ENCODE results near the gene RBMS3.

The RBMS3 gene

DNA sequence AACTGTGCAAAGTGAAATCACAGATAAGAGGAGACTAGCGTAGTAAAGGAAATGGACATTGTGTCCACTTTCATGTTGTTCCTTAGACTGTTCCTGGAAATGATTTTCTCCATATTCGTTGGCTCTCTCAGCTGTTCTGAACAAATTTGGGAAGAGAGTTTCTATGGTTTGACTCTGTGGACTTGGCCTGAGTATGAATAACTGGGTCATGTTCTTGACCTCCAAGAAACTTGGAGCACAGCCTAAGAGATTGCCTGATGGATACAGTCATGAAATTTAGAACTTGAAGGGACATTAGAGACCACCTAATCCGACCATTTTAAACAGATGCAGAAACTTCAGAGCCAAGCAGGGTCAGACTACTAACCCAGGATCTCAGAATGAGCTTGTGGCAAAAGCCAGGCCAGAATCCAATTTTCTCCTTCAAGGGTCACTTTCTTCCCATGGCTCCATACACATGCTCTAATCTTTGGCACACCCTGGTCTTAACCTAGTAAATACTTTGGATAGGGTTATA is 430.4 kb downstream of the RBMS3 start:
- no peak for DNase-seq (ENCODE audit: low read depth in 3 of 3, low spot score in 1 of 3)

DNA sequence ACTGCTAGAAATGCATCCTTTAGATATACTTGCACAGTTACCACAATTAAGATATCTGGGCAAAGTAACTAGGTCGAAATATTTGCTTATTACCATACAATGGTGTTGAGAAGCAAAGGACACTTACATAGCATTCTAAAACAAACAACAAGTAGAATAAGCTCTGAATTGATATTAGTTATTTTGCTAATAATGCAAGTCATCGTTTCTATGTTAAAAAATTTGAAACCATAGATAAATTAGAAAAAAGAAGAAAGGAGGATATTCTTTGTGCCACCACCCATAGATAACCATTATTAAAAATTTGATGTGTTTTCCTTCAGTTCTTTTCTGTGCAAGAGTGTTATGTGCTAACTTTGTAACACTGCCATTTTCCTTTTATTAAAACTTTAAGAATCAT is 435.3 kb downstream of the RBMS3 start:
- DNase-seq (ENCODE audit: low read depth in 3 of 3, low spot score in 1 of 3) = no peak

DNA sequence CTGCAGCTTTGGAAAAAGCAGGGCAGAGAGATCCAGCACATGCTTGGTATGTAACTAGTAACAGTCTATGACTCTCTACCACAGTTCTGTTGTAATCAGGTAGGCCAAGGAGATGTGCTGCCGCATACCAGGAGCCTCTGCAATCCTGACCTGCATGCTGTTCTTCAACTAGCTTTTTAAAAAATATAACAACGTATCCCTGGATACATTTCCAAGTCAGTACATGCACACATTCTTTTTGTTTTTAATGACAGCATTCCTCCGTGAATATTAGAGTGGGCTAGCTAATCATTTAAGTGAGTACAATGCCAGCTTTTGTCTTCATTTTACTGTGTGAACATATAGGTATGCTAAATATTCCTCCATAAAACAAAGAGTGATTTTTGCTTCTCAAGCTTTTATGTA is 437.8 kb downstream of the RBMS3 start:
- DNase-seq (ENCODE audit: low read depth in 3 of 3, low spot score in 1 of 3) = no peak

DNA sequence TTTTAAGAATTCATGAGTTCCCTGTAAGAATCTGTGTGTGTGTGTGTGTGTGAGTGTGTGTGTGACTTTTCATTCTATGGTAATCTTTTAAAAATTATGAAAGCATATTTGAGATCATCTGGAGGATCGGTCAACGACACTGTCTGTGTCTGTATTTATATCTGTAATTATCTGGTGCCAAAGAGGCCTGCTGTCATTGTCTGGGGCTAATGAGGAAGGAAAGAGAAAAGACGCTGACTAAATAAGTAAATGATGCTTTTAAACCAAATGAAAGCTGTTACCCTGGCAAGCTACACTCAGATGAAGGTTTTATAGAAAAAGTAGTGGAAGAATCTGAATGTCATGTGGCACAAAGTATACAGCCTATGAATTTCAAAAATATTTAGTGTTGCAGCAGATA is 439.8 kb downstream of the RBMS3 start:
- DNase-seq (ENCODE audit: low read depth in 3 of 3, low spot score in 1 of 3) = no peak

DNA sequence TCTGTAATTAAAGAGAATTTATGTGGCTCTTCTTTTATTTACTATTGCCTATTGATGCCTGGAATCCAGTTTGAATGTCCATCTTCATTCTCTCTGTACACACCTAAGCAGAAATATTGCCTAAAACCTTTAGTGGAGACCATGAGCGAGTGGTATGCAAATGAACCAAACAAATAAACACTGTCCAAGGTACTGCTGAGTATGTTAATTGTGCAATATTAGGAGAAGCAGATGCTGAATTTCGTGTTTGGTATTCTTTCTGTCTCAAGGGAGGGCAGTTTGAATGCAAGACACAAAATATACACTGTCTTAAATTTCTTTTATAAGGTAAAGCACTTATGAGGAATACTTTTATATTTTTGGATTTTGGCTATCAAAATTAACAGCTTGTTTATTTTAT is 440.9 kb downstream of the RBMS3 start:
- DNase-seq (ENCODE audit: low read depth in 3 of 3, low spot score in 1 of 3) = no peak

DNA sequence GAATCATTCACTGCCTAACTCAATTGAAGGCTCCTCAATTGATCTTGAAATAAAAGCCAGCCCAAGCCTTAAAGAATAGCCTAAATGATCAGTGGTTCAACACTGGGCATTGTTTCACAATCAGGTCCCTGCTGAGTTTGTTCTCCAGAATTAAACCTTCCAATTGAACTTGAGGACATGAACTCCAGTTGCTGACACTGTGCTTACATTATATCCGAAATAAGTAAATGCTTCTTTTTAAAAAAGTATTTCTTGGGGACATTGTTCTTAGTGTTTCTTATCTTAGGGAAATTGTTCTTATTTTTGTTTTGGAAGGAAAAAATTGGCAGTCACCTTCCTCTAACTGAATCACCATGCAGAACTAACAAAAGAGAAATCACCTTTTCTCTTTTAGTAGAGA is 450.2 kb downstream of the RBMS3 start:
- DNase-seq (ENCODE audit: low read depth in 3 of 3, low spot score in 1 of 3) = no peak

DNA sequence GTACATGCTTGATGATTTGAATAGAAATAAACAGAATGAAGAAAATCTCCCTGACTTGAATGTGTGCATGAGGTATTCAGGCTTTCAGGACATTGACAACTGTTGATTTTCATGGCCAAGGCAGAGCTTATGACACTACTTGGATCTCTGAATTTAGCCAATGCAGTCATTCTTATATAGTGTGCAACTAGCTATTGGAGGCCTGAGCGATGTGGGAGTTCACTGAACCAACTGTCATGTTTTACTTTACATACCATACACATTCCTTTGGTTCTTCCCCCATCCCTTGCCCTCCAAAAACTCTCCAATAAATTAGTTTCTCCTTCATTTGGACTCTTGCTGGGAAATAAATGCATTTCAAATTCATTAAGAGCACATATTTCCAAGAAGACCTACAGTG is 460.4 kb downstream of the RBMS3 start:
- no peak for DNase-seq (ENCODE audit: low read depth in 3 of 3, low spot score in 1 of 3)

DNA sequence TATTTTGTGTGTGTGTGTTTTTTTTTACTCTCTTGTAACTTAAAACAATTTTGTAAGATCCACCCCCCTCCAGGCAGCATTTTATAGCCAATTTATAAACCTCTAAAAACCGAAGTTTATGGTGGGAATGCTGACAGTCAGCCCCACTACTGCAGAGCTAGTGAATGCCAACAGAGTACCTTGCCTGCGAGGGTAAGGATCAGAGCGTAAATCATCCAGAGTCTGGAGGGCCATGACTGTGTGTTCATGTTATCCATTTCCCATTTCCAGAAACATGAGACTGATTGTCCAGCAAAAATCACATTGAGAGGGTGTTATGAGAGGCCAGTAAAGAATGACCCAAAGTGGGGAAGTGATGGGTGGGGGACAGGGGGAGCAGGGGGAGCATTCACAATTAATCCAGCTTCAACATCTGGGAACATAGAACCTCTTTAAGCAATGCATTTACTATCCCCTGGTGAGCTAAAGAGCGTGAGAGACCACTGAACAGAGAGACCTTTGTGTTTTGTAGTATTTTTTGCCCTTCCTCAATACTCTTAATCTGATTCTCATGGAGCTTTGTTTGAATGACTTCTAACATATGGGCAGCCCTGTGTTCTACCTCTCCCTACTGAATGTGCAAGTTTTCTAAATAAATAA is 464.5 kb downstream of the RBMS3 start:
- no peak for DNase-seq (ENCODE audit: low read depth in 3 of 3, low spot score in 1 of 3)

DNA sequence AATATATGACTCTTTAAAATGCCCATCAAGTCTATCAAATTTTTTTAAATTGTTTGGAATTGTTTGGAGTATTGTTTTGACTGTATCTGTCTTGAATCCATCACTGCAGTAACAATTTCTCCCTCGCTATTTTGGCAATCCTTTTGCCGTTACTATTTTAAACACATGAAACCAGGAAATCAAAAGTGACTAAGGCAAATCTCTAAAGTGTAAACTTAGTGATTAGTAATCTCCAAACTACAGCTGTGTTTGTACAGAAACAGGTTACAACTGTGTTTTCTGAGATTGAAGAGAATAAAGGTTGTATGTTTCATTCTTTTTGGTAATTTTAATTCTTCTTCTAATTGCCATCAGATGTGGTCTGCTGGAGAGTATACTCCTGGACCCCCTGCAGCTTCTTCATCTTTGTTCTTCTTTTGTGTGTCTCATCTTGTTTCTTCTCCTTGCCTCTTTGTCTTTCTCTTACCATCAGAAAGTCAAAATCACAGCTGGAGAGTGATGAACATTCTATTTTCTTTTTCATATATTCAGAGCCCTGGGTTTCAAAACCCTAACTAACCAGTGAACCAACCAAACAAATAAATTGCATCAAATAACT is 465.4 kb downstream of the RBMS3 start:
- no peak for DNase-seq (ENCODE audit: low read depth in 3 of 3, low spot score in 1 of 3)

DNA sequence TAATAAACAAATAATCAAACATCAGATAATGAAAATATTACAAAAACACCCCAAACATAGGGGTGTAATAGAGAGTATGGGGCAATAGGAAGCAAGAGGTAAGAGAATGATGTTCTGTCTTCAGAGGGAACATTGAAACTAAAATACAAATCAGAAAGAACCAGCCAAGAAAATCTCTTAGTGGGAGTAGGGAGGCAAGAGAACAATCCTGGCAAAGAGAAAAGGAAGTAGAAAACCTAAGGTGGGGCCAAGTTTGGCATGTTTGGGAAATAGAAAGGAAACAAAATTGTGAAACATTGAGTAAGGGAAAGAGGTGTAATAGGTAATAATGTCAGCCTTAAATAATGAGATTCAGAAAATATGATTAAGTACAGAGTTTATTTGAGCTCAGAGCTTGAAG is 467.1 kb downstream of the RBMS3 start:
- no peak for DNase-seq (ENCODE audit: low read depth in 3 of 3, low spot score in 1 of 3)

DNA sequence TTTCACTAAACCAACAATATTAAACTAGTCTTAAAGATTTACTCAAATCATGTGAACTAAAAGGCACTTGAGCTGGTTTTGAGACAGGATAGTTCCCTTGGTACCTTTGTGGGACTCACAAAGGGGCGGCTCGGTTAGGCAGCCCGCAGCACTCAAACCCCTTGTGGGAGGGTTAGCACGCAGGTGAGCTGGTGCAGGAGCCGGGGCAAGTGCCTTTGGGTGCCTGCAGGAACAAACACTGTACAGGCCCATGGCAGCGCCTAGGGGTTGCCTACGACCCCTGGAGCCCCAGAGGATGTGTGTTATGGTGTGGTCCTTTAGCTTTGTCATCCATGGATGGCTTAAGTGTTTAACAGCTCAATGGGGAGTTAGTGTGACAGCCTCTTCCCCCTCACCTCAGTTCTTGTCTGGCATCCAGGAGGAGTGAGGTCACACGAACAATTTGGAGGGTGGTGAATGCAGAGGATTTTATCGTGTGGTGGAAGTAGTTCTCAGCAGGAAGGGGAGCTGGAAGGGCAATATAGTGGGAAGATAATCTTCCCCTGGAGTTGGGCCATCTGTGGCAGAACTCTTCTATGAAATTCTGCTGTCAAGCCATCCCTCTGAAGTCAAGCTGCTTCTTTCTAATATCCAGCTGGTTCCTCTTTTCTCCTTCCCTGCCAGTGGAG is 470.9 kb downstream of the RBMS3 start:
- no peak for DNase-seq (ENCODE audit: low read depth in 3 of 3, low spot score in 1 of 3)

DNA sequence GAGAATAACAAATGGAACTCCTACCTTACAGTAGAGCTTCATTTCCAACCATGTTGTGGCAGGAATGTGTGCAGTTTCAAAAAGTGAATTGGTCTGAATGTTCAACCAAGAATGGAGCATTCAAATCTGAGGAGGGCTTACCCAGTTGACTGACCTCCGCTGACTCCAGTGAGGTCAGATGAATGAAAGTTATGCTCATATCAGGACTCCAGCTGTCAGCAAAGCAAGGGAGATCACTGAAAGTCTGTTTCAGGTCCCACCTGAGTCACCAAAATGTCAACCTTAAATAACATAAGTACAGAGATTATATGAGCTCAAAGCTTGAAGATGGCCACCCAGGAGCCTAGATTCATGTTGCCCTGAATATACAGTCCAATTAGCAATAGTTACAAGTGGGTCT is 473.5 kb downstream of the RBMS3 start:
- DNase-seq (ENCODE audit: low read depth in 3 of 3, low spot score in 1 of 3) = no peak

DNA sequence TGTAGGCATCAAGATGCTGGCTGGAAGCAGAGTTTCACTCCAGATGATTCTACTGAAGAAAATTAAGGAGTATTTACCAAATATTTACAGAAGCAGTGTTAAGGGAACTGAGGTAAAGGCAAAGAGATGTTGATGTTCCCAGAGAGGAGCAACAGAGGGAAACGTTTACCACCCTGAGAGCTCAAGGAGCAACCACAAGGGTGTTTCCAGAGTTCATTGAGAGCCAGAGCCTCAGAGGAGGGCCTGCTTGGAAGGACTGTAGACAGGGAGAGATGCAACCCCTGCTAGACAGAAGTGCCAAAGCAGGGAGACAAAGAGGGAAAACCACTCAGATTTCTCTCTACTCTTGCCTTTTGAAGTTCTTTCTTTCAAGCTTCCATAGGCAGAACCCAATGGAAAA is 474.5 kb downstream of the RBMS3 start:
- DNase-seq (ENCODE audit: low read depth in 3 of 3, low spot score in 1 of 3) = no peak

DNA sequence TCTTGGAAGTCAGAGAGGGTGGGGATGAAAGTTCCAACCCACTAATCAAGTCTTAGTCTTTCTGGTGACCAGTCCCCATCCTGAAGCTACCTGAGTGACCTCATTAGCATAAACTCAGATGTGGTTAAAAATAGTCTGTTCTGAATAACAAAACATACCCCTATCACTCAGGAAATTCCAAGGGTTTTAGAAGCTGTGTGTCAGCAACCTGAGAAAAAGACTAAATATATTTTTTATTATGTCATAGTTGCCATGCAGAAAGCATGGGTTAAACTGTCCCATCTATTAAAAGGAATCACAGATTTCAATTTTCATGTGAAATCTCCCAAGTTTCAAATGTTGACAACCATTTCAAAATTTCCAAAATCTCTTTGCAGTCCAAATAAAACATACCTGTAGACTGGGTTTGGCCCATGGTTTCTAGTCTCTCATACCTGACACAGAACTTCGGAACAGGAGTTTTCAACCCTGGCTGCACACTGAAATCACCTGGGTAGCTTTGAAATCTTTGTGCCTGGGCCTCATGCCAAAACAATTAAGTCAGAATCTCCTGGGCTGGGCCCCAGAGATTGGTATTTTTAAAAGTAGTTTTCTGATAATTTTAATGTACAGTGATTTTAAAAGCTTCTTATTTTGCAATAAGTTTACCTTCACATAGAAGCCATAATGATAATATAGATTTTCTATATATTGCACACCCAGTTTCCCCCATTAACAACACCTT is 476.3 kb downstream of the RBMS3 start:
- no peak for DNase-seq (ENCODE audit: low read depth in 3 of 3, low spot score in 1 of 3)

DNA sequence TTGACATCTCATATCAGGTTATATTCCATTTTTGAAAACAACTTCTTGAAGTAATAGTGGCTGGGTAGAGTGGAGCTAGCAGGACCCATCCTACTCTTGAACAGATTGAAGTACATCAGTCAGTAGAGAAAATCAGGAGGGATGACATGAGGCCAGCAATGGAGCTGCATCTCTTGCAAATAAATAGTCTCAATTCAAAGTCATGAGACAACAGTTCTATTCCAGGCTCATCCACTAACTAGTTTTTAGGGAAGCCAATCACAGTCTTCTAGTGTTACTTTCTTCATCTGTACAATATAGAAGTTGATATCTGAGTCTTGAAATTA is 477.2 kb downstream of the RBMS3 start:
- no peak for DNase-seq (ENCODE audit: low read depth in 3 of 3, low spot score in 1 of 3)

DNA sequence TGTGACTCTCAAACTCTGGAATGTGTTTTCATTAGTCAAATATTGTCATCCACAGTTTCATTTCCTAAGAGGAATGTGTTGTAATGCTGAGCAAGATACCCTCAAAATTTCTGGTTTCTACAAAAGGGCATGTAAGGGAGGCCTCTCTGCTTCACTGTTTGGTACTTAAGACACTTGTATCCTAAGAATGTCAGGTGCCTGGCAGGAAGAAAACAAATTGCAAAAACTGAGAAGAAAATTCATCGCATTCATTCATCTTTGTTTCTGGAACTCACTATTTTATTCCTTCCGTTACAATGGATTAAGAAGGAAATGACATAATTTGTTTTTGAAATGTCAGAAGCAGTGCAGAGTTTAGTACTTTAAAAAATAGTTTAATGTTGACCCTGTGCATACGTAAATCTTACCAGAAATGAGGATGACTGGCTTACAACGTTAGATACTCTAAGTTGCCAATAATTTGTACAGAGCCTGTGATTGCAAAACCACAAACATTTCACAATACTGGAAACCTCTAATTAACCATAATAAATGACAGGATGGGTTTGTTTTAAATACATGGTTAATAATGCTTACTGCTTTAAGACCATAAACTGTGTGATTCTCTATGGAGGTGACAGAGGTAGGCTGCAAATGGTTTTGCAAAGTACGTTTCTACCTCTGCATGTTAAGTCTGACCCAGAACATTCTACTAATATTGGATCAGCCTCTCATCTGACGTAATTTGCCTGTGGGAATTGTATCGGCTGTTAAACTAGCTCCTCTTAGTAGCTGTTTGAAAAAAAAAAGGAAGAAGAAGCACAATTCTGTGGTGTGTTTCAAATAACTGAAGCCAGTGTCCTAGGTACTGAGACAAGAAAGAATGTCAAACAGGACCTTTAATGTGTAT is 477.8 kb downstream of the RBMS3 start:
- no peak for DNase-seq (ENCODE audit: low read depth in 3 of 3, low spot score in 1 of 3)

DNA sequence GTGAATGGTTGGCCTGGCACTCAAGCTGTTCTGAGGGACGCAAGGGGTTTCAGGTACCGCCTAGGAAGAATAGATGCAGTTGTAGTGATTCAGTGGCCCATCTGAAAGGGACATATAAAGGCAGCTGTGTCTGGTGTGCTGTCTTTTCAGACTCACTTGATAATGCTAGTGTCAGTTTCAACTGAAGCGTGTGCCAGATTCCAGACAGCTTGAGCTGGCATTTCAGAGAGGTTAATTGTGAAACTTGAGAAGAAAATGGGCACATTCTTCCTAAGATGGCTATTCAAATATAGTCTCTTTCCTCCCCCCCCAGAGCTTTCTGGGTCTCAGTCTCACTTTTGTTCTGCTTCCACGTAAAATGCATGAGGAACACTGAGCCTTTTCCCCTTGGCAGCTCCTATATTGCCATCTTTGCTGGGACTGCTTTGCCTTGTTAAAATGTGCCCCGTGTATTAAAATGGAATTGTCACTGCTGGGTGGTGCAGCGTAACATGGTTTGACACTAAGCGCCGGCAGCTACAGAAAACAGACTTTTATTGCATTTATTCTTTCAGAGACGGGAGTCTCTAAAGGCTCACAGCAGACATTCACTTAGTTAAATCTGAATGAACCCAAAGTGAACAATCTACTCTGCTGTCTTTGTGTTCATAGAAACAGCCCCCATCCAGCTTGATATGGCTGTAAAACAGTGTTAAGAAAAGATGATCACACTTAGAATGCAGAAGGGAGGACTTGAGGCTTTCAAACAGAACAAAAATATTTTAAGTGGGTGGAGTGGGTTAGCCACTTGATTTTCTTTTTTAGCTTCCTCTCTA is 478.7 kb downstream of the RBMS3 start:
- DNase-seq (ENCODE audit: low read depth in 3 of 3, low spot score in 1 of 3) = no peak

DNA sequence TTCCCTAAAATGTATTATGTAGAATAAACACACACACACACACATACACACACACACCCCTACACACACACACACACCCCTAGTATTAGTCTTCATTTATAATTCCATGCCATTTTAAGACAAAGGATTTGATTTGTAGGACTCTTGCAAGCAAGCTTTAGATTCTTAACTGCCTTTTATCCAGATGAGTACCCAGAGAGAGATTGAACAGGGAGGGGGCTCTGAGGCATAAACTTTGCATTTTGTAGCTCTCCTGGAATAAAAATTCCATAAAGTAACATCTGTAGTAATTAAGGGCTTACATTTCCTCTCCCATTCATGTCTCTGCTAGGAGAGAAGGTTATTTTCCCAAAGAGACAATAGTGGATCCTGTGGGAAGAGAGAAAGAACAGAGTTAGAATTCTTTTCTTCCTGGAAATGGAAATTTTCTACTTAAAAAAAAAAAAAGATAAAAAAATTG is 479.4 kb downstream of the RBMS3 start:
- no peak for DNase-seq (ENCODE audit: low read depth in 3 of 3, low spot score in 1 of 3)

DNA sequence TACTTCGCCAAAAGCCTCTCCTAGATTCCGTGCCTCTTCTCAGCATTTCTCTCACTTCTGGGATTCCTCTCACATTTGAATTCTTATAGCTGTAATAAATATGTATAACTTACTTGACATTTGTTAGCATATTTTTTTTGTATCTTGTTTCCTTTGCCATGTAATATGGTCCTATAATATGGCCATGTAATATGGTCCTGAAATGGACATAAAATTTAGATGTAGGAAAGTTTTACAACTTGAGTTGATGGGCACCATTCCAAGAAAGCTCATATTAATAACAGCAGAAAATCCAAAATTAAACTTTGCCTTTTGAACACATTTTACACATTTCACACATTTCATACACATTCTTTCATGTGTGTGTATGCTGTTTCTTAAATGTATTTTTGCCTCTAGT is 480.6 kb downstream of the RBMS3 start:
- no peak for DNase-seq (ENCODE audit: low read depth in 3 of 3, low spot score in 1 of 3)

DNA sequence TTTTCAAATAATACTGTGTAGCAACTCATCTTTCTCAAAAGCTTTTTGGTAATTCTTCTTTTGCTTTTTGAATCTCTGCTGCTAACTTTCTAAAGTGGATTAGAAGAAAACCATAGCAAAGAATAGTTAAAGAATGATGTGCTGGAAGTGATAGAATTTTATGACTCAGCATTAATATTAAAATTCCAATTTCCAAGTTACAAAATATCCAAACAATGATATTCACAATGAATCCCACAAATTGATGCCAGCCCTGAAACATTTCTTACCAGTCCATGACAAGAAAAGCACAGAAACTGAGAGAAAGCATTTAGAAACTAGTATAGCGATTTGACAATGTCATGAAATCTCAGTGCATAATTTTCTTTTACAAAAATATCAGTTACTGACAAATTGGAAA is 482.2 kb downstream of the RBMS3 start:
- no peak for DNase-seq (ENCODE audit: low read depth in 3 of 3, low spot score in 1 of 3)
